ENCODE data around the gene PCDHGB1.
A peak's percentile ranks its signal among the peaks of the same experiment; 100 is the strongest.
"Not testable (repeated sequence)": the region's sequence is repeated elsewhere in the genome, so short reads cannot be mapped to it uniquely, and the experiment has no call there.

PCDHGB1 gene

DNA sequence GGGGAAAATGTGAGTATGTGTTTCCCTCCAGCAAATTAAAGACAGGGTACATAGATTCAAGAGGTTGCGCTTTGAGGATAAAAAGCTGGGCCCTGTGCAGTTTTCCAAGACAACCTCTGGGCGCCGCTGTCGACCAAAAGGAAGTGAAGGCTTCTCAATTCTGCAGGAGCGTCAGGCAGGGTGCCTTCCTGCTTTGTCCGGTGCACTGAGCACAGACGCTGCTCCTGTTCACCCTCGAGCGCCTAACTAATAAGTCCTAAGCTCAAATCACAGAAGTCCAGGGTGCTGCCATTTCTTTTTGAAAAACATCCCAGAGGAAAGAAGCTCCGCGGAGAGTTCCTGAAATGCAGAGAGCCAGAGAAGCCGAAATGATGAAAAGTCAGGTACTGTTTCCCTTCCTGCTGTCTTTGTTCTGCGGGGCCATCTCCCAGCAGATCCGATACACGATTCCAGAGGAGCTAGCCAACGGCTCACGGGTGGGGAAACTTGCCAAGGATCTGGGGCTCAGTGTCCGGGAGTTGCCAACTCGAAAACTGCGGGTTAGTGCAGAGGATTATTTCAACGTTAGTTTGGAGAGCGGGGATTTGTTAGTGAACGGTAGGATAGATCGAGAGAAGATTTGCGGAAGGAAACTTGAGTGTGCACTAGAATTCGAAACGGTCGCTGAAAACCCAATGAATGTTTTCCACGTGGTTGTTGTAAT lies at the start of gene PCDHGB1:
PCDHGB1 (plus strand) TSS at position 183 of the 703 bp plus-strand sequence; CDS start at position 345, 162 bp downstream.
- DNase-seq, result peak; percentile 1

DNA sequence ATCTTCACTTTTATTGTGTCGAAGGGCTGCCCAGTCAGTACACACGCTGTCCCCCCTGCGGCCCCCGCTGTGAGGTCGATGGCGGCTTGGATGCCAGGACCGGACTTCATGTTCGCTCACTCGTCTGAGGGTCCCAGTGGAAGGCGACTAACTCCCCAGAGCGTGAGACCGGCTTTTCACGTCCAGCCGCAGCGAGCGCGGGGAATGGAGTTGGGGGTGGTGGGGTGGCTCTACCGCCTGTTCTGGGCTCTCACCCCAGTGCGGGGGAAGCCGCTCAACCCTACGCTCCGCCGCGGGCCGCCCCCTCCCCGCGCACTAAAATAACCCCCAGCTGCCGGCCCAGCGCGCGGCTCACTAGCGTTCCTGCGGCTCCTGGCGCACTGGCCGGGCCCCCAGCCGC lies 46.1 kb upstream of the PCDHGB1 start, which contains the start of gene SLC25A2:
SLC25A2 (minus strand) TSS at position 294 of the 400 bp plus-strand sequence; CDS start at position 110, 184 bp downstream.
- no peak for DNase-seq

DNA sequence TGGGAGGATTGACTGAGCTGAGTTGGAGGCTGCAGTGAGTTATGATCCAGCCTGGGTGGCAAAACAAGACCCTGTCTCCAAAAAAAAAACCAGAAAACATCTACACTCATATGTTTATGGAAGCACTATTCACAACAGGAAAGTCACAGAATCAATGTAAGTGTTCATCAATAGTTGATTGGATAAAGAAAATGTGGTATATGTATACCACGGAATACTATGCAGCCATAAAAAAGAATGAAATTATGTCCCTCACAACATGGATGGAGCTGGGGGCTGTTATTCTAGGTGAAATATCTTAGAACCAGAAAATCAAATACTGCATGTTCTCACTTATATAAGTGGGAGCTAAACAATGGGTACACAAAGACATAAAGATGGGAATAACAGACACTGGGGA lies 43.3 kb upstream of the PCDHGB1 start:
- no peak for DNase-seq

DNA sequence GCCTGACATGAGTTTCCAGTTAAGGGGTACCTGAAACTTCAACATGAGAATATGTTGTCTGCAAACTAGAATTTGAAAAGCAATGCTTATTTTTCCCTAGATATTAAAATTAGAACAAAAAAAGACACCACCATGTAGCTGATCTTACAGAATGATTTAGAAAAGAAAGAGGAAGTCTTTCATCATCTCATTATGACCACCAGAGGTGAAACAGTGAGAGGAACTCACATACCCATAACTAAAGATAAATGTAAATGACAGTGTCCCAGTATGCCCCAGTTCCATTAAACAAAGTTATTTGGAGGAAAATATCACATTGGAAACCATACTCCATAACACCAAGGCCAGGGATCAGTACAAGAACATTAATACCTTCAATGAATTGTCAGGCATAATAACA lies 36.2 kb upstream of the PCDHGB1 start:
- DNase-seq, result no peak

DNA sequence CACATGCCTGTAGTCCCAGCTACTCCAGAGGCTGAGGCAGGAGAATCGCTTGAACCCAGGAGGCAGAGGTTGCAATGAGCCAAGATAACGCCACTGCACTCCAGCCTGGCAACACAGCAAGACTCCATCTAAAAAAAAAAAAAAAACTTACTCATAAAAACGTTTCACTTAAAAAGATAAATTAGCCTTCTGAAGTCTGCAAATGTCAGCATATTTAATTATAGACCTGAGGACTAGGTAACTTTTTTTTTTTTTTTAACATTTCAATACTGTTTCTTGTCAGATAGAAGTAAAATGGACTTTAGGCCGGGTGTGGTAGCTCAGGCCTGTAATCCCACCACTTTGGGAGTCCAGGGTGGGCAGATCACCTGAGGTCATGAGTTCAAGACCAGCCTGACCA lies 32.9 kb upstream of the PCDHGB1 start:
- DNase-seq, result not testable (repeated sequence)

DNA sequence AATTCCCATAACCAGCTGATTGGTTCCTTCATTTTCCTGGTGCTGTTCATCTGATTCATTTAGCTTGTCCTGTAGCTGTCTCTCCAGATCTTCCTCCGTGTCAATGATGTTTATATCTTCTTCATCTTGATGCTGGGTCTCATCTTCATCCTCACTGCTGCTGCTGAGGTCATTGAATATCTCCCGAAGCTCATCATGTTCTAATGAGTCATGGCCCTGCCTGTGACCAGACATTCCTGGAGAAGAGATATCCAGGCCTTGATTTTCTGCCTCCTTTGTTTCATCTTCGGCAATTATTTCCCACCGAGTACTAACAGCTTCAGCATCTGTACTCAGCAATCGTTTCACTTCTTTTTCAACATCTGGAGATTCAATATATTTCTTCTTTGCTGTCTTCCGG lies 30.7 kb upstream of the PCDHGB1 start:
- no peak for DNase-seq

DNA sequence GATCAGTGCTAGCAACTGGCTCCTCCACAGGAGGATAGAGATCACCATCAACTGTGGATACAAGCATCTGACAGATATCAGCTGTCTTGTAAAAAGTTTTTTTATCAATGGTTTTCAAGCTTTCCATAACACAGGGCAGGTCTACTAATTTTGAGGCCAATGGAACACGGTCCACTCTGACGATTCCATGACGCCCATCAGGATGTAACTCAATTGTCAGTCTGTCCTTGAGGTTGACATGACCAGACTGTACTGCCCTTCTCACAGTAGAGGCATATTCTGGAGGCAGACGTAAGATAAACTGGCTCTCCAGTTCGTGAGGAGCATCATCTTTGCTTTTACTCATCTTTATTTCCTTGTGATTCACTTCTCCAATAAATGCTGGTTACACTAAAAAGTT lies 30.2 kb upstream of the PCDHGB1 start:
- no peak for DNase-seq

DNA sequence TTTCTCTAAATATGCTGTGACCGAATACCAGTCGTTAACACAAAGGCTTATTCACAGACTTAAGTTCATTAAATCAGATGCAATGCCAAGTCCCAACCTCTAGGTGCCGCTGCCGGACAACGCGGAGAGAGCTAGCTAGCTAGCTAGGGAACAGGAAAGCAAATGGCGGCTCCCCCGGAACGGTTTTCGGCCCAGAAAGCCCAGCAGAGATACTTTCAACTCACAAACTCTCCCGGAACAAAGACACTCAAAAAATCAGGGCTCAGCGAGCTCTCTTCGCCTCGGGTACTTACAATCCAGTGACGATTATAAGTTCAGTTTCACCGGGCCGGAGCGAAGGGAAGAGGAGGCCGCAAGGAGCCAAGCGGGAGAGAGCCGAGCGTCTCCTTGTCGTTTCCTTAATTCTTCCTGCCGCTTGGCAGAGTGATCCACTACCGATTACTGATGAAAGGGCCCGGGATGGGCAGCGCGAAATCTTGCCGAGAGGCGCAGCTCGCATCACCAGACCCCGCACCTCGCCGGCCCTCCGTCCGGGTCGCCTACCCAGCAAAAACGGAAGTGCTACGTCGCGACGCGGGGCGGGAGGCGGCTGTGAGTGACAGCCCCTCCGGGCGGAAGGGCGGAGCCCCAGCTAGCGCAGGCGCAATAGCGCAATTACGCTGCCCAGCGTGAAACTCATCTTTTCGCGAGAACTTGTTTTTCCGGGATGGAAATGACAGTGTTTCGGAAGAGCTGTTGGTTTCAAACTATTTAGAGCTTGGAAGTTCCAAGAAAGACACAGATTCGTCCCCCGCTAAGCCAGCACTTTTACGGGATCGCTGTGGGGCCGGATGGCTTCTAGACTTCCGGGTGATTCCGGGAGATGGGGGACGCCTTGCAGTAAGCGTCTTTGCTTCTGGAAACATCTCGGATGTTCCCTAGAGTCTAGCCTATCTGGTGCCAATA lies 29.4 kb upstream of the PCDHGB1 start, which contains the start of gene TAF7:
TAF7 (minus strand) TSS at position 560 of the 945 bp plus-strand sequence. CDS start 740 bp downstream, outside the sequence.
- peak; percentile 87 for DNase-seq

DNA sequence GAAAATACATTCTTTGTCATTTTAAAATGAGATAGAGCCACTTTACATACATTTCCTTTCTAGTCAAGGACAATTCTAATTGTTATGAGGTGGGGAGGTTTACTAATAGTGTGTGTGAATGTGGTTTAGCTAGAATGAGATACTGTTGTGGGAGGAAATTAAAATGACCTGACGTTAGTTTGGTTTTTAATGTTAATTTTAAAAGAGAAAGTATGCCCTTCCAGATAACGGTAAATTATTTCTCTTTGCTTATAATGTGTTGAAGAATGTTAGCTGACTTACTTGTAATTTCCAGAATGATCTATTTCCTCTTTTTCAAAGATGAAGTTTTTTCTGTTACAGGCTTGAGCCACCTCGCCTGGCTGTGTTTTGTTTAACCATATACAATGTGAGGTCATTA lies 27.6 kb upstream of the PCDHGB1 start:
- no peak for DNase-seq

DNA sequence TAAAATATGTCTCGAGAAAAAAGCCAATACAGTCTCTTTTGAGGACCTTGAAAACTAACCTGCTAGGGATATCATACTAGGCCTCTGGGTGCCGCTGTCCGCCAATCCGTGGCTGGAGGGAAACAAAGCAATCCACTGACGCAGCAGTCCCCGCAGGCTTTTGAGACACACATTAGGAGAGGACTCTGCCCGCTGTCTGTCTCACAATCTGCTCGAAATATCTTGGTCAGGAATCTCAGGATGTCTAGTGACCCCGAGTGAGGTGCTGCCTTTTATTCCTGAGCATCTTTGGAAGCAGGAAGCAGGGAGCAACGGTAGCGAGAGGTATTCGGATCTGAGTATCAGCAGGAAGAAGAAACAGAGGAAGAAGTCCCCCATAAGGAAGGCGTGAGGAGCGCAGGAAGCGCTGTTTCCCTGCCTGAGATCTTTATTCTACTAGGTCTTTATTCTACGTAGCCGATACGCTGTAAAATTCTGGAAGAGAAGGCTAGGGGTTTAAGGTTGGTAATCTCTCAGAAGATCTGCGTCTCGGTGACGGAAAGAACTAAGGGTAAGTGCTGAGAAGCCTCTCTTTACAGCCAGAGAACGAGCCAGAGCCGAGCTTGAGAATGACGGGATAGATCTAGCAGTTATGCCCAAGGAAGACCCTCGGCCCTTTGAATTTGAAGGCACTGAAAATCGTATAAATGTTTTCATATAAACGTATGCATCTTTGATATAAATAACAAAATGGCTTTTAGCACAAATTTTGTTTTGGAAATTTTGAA lies 23.6 kb upstream of the PCDHGB1 start:
- no peak for DNase-seq

DNA sequence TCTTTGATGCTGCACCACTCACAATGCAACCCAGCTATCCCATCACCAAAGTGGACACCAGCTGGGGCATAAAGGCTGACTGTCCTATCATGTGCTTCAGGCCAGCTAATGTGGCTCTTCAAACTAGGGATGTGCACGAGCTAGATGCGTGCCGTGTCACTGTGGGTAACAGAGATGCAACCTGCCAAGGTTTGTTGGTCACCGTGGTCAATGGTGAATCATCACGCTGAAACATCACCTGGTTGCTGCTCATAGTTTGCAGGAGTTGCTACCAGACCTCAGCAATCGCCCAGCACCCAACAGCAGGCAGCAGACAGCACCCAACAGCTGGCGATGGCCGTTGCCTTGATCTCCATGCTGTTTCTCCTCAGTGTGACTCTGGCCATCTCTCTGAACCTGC lies 21.7 kb upstream of the PCDHGB1 start:
- DNase-seq, result no peak

DNA sequence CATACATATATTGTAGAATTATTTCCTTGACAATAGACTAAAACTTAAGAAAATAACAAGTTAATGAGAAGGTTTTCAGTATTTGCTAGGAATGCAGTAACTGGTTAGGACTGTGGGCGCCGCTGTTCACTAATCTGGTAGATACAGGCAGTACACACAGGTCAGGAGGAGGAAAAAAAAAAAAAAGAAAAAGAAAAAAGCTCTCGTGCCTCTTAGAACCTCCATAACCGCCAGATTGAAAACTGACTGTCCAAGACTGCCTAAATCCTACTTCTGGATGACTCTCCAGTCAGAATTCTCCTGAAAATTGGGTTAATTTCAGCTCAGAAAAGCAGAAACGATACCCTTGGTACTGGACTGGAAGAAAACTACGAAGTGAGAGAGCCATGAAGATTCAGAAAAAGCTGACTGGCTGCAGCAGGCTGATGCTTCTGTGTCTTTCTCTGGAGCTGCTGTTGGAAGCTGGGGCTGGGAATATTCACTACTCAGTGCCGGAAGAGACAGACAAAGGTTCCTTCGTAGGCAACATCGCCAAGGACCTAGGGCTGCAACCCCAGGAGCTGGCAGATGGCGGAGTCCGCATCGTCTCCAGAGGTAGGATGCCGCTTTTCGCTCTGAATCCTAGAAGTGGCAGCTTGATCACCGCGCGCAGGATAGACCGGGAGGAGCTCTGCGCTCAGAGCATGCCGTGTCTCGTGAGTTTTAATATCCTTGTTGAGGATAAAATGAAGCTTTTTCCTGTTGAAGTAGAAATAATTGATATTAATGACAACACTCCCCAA lies 19.4 kb upstream of the PCDHGB1 start, which contains the start of gene PCDHGA1:
PCDHGA1 (plus strand) TSS at position 216 of the 782 bp plus-strand sequence.
- DNase-seq, result no peak

DNA sequence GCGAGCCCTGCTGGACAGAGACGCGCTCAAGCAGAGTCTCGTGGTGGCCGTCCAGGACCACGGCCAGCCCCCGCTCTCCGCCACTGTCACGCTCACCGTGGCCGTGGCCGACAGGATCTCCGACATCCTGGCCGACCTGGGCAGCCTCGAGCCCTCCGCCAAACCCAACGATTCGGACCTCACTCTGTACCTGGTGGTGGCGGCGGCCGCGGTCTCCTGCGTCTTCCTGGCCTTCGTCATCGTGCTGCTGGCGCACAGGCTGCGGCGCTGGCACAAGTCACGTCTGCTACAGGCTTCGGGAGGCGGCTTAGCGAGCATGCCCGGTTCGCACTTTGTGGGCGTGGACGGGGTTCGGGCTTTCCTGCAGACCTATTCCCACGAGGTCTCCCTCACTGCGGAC lies 17.3 kb upstream of the PCDHGB1 start:
- not testable (repeated sequence) for DNase-seq

DNA sequence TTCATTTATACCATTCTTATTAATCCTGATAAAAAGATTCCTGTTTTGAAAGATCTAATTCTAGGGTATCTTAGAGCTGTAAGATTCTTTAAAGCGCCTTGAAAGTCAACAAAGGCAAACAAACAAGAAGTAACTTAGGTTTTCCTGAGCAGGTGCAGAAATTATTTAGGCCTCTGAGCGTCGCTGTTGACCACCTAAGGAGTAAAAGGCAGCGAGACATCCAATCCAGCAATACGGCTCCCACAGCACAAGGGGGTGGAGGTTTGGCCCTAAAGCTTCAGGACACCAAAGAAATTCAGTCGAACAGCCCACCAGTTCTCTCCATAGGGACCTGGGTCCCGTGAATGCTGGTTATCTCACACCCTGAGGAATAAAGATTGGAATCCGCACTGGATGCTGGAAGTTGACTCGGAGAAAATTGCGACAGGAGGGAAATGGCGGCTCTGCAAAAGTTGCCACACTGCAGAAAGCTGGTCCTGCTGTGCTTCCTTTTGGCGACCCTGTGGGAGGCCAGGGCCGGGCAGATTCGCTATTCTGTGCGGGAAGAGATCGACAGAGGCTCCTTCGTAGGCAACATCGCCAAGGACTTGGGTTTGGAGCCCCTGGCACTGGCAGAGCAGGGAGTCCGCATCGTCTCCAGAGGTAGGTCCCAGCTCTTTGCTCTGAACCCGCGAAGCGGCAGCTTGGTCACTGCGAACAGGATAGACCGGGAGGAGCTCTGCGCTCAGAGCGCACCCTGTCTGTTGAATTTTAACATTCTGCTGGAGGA lies 11.2 kb upstream of the PCDHGB1 start, which contains the start of gene PCDHGA2:
PCDHGA2 (plus strand) TSS at position 223 of the 769 bp plus-strand sequence.
- DNase-seq, result no peak

DNA sequence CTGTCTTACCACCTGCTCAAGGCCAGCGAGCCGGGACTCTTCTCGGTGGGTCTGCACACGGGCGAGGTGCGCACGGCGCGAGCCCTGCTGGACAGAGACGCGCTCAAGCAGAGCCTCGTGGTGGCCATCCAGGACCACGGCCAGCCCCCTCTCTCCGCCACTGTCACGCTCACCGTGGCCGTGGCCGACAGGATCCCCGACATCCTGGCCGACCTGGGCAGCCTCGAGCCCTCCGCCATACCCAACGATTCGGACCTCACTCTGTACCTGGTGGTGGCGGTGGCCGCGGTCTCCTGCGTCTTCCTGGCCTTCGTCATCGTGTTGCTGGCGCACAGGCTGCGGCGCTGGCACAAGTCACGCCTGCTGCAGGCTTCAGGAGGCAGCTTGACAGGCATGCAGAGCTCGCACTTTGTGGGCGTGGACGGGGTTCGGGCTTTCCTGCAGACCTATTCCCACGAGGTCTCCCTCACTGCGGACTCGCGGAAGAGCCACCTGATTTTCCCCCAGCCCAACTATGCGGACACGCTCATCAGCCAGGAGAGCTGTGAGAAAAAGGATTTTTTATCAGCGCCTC lies 9.0 kb upstream of the PCDHGB1 start:
- not testable (repeated sequence) for DNase-seq

DNA sequence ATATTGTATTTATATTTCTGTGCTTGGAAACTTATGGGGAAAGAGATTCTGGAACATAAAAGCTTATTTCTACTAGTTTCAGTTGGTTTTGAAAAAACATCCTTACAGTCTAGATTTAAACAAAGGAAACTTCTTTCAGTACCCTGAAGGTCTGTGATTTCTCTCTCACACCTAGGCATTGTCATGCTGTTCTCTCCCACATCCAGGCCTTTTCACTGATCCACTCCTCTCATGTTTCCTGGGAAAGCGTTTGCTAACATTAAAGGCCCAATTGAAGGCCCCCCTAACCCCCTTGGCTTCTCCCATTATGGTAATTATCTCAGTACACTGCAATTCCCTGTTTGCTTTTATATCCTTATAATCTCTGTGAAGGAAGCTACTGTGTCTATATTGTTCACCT lies 7.1 kb upstream of the PCDHGB1 start:
- DNase-seq, result no peak

DNA sequence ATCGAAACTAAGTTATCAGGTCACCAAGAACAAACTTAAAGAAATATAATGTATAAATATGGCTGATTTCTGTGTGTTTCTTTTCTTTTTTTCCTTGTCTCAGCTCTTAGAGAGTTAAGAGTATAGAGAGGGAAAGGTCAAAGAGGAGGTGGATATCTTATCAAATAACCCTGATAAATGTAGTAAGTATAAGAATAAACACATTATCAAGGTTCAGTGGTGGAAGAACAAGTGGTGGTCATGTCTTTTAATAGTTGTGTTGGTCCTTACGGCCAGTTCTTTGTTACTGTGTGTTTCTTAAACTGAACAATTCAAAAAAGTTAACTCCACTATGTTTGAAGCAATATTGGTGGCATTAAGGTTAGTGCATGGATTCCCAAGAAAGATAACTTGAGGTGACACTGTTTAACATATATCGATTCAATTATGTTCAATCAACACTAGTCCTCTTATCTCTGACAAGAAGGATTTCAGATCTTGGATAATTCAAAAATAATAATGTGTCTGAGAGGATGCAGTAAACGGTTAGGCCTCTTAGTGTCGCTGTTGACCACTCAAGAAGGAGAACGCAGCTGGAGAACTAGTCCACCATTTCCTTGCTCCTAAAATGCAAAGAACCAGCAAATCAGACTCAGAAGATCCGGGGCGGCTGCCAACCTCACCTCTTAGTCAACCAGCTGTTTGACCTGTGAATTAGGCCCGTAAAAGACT lies 6.5 kb upstream of the PCDHGB1 start, which contains the start of gene PCDHGA3:
PCDHGA3 (plus strand) TSS at position 588 of the 711 bp plus-strand sequence. CDS start 205 bp downstream, outside the sequence.
- DNase-seq, result no peak

DNA sequence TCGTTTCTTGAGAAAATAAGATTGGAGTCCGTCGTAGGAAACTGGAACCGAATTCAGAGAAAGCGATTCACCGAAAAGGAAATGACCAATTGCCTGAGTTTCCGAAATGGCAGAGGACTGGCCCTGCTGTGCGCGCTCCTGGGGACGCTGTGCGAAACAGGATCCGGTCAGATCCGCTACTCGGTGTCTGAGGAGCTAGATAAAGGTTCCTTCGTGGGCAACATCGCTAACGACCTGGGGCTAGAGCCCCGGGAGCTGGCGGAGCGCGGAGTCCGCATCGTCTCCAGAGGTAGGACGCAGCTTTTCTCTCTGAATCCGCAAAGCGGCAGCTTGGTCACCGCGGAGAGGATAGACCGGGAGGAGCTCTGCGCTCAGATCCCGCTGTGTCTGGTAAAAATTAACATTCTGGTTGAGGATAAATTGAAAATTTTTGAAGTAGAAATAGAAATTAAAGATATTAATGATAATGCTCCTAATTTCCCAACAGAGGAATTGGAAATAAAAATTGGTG lies 5.9 kb upstream of the PCDHGB1 start:
- no peak for DNase-seq

DNA sequence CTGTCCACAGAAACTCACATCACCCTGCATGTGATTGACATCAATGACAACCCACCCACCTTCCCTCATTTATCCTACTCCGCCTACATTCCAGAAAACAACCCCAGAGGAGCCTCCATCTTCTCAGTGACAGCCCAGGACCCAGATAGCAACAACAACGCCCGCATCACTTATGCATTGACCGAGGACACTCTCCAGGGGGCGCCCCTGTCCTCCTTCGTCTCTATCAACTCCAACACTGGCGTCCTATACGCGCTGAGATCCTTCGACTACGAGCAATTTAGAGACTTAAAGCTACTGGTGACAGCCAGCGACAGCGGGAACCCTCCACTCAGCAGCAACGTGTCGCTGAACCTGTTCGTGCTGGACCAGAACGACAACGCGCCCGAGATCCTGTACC lies 4.6 kb upstream of the PCDHGB1 start:
- no peak for DNase-seq

DNA sequence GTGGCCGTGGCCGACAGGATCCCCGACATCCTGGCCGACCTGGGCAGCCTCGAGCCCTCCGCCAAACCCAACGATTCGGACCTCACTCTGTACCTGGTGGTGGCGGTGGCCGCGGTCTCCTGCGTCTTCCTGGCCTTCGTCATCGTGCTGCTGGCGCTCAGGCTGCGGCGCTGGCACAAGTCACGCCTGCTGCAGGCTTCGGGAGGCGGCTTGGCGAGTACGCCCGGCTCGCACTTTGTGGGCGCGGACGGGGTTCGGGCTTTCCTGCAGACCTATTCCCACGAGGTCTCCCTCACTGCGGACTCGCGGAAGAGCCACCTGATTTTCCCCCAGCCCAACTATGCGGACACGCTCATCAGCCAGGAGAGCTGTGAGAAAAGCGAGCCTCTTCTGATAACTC lies 3.9 kb upstream of the PCDHGB1 start:
- DNase-seq, result not testable (repeated sequence)
